Activated CD8-positive, alpha-beta memory T cell treated with anti-CD3 and anti-CD28 coated beads, Interleukin-2, amount 50 U/mL, for 24 hours (primary cell): Measurements from ENCODE around the gene SLX9.

Experiments
- DNase-seq: peaks from one replicate; pipeline ENCODE4 v3.0.0-alpha.2; 2020; ENCODE audit errors: extremely low read depth

SLX9 gene

DNA sequence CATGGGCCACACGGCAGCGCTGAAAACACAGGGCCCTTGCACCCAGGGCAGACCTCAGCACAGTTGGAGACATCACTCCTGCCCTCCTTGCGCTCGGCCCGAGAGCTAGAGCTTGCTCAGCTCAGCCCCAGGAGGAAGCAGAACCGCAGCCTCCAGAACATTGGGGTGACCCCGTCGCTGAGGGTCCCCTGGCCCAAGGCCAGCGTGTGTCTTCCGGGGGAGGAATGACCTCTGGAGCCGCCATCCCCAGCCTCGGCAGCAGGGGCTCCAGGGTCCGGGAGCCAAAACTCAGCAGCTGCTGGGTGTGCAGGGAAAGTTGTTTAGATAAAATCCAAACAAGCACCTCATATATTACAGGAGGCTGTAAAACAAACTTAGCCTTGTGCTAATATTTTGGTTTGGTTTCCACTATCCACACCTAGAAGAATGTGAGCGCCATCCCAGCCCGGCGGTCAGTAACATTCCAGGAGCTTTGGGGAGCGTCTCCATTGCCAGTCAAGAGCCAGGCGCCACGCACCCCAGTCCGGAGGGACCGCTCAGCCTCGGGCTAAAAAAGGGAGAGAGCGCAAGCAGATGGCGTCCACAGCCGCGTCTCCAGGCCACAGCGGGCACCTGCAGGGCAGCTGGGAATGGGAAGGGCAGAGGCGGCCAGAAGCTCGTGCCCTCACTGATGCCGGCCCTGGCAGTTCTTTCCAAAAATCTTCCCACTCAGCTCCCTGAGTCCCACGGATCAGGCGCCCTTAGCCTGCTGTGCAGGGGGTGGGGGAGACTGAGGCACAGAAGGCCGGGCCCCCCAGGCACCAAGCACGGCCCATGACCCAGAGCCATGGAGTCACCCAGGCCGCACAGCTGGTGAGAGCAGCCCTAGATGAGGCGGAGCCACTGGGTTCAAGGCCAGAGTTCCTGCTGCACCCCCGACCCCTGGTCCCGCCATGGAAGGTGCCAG, 52.0 kb downstream of the SLX9 start:
- no peak for DNase-seq

DNA sequence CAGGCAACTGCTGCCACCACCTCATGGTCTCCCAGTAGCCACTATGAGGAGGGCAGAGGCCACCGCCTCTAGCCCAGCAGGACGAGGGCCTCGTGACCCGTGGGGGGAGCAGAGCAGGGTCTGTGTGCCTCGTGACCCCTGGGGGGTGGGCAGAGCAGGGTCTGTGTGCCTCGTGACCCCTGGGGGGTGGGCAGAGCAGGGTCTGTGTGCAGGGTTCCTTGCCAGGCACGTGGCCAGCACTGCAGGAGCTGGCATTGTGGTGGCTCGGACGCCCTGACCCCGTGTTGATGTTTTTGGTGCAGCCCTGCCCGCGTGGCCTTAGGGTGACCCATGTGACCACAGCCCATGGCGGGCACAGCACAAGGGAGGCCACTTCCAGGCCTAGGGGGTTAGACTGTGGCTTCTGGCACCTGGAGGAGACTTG, 52.8 kb downstream of the SLX9 start:
- DNase-seq, result no peak

DNA sequence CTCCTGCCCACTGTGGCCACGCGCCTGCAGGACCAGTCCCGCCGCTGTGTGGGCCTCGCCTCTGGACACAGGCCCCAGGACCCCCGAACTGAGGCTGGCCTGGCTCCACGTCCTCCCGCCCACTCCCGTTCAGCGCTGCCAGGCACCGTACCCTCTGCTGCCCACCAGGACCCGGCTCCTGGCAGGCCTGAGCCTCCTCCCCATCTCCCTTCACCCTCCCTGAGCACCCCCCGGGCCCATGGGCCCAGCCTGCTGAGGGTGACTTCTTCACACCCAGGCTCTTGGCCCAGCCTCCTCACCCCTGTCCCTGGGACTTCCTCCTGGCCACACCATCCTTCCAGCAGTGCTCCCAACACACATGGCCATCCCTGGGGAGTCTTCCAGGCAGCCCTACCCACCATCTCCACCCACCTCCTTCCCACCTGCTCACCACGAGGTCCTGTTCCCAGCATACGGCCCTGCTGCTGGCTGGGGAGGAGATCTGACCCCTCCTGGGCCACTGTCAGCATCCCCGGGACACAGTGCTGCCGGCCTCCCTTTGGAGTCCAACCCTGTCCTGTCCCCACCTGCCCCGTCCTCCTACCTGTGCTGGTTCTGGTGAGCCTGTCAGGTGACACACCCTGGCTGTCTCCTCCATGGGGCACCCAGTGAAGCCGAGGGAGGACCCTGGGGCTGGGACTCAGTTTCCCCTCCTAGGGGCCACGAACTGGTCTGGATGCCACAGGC, 53.7 kb downstream of the SLX9 start:
- no peak for DNase-seq

DNA sequence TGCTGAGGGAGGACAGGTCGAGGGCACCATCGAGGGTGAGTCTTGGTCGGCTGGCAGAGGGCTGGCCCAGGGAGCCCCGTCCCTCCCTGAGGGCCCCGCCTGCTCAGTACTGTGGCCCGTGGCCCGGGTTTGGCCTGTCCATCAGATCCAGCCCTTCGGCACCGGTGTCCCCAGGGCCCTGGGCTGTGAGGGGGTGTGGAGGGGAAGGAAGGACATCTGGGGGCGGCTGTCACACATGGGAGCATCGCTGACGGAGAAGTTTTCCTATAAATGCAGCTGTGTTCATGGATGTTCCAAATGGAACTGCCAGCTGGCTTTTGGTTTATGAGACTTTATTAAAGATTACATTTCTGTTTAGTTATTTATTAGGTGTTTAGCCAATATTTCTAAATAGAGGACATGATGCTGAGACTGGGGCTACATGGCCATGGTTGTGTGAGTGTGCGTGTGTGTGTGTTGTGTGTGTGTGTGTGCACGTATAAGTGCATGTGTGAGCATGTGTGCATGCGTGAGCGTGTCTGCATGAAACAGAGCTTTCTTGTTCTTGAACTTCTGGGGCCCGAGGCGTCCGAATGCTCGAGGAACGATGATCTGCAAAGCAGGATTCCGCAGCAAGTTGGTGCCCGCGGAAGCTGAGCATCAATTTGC, 54.3 kb downstream of the SLX9 start:
- no peak for DNase-seq

DNA sequence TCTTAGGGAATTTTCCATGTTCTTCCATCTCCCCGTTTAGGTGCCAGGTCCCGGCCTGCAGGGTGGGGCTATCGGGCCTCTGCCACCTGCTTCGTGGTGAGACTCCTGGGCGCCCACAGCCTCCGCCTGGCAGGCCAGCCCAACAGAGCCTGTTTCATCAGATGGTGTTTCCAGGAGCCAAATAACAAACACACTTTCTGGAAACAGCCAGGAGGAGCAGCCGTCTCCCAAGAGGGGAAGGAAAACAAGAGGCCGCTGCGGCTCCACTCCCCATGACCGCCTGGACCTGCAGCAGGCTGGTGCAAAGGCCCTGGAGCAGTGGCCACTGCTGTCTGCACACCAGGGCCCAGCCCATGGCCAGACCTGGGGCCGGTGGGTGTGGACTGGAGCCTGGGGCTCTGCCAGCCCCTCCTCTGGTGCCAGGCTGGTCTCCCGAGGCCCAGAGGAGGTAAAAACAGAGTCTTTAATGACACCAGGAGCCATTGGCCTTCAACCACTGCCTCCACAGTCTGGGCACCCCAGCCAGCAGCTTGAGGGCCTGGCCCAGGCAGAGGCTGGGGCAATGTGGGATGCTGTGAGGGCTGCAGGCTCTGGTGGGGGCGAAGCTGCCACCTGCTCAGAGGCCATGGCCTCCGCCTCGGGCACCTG, 55.0 kb downstream of the SLX9 start:
- DNase-seq, result no peak

DNA sequence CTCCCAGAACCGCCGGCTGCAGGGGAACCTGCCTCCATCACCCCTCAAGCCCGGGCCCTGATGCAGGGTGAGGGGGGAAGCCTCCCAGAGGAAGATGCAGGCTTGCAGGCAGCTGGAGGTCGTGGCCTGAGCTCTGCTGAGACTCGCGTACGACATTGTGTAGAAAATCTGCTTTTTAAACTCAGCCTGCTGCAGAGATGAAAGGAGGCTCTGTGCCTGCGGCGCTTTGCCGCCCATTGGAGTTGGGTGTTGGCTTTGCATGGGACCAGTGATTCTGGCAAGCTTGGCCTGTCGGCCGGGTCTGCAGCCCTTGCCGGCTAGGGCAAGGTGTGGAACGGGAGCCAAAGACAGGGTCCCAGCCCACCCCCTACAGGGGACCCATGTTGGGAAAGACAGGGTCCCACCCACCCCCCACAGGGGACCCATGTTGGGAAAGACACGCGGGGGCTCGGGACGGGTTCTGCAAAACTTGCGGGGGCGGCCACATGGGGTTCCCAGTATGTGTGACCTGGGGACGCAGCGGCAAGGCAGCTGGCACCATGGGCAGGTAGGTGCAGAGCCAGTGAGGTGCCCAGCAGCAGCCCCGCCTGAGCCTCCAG, 55.6 kb downstream of the SLX9 start:
- DNase-seq, result no peak

DNA sequence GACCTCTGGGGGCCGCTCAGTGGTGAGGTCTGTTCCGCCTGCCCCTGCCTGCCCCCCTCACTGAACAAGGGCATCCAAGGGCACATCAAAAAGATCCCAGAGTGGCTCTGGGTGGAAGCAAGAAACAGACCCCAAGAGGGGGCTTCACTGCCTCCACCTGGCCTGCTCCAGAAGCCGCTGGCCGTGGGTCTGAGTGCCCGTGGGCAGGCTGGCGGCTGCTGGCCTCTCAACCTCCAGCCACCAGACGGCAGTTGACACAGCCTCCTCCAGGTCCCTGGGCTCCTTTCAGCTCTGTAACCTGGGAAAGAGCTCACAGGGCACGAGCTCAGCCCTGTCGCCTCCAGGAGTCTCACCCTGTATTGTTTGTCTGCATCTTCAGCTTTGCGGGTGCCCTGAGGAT, 56.3 kb downstream of the SLX9 start:
- DNase-seq, result no peak

DNA sequence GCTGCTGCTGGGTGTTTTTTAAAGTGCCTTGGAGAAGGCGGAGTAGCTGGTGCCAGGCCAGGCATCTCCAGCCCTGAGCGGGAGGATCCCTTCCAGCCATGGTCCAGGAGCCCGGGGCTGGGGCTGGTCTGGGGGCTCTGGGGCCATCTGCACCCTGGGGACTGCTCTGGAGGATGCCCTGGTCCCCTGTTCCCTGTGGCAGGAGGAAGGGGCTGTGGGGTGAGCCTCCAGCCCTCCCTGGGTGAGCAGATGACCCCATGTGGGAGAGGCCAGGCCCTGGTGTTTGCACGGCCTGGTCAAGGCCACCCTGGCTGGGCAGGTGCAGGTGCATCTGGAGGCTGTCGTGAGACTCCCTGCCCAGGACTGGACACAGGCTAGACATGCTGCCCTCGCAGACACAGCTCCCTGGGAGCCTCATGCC, 56.7 kb downstream of the SLX9 start:
- no peak for DNase-seq

DNA sequence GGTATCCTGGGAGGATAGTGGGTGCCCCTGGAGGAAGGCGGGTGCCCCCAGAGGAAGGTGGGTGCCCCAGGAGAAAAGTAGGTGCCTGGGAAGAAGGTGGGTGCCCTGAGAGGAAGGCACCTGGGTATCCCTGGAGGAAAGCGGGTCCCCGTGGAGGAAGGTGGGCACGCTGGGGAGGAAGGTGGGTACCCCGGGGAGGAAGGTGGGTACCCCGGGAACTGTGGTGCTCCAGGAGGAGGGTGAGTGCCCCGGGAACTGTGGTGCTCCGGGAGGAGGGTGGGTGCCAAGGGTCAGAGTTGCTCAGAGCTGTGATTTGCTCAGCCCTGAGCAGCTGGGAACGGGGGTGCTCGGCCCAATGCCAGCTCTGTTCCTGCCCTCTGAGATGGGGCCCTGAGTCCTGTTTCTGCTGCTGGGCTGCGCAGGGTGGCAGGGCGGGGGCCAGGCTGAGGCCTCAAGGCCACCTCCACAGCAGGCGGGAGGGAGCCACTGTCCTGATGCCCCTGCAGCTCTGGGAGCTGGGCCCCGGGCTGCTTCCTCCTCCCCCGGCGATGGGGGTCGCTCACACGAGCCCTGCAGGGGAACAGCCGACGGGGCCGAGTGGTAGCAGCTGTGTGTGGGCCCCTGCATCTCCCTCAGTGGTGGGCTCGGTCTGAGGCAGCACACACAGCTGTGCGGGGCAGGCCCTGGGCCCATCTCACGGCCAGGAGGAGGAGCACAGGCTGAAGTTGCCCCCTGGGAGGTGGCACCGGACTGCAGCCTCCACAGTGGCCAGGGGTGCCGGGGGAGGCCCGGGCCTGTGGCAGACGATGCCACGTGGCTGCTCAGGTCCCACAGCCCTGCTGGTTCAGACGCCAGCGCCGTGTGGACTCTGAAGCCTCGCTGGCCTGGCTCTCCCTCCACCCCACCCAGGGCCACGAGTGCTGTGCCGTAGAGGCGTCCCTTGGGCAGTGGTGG, 57.4 kb downstream of the SLX9 start:
- no peak for DNase-seq

DNA sequence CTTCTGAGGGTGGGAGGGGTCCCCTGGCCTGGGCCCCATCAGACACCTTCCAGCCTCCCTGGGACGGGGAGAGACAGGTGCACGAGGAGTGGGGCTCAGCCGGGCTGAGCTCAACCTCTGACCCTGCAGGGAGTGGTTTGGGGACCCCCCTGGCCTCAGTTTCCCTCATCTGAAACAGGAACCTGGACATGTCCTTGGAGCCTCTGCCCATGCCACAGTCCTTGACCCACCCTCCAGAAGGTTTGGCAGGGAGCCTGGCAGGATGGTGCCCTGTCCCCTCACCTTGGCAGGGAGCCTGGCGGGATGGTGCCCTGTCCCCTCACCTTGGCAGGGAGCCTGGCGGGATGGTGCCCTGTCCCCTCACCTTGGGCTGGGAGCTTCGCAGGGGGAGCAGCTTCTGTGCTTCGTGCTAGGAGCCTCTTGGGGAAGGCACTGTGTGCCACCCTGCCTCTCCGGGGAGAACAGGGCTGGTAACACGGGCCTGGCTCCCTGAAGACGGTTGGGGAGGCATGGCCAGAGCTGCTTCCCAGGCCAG, 58.3 kb downstream of the SLX9 start:
- no peak for DNase-seq

DNA sequence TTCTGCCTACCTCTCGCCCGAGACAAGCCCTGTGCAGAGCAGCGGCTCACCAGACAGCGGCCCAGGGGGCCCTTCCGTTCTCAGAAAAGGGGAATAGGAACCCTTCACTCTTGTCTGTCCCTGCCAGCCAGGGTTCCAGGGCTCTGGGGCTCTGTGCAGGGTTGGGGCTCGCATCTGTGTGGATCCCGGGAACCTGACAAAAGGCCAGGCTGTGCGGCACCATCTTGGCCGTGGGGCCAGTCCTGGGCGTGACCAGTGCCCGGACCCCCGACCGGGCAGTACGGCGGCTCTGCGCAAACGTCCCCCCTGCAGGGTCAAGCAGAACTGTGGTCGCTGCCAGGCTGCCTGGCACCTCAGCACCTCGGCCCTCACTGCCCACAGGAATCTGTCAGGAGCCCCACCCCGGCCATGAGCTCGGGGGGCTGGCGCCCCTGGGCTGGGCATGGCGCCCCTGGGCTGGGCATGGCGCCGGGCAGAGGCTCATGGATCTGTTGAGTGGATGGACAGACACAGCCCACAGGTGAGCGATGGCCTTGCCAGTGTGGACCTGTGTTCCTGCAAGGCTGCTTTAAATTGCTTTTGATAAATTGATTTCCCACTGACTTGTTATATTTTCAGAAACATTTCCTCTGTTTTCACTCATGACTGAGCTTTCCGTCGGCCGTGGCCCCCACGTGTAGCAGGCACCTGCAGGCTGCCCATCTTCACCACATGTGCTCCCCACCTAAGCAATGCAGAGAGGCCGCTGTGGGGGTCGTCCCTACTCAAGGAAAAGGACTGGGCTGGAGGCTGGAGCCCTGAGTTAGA, 59.0 kb downstream of the SLX9 start:
- DNase-seq, result no peak

DNA sequence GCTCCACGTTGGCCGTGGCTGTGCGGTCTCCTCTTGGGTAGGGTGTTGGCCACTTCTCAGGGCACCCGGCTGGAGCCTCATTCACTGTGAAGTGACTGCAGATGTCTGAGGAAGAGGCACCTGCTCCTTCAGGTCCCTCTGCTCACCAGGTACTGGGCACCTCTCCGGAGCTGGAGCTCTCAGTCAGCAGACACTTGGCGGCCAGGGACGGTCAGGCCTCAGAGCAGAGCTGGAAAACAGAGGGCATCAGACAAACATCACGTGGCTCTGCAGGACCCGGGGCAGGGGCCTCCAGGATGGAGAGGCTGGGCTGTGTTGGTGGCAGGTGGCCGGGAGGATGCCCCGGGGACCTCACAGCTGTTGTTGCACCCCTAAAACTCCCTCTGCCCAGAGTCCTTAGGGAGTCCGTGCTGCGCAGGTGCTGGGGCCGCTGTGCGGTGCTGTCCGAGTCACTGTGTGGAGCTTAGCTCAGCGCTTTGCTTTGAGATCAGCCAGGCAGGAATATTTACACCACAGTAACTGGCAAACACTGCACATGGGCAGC, 59.7 kb downstream of the SLX9 start:
- DNase-seq, result no peak

DNA sequence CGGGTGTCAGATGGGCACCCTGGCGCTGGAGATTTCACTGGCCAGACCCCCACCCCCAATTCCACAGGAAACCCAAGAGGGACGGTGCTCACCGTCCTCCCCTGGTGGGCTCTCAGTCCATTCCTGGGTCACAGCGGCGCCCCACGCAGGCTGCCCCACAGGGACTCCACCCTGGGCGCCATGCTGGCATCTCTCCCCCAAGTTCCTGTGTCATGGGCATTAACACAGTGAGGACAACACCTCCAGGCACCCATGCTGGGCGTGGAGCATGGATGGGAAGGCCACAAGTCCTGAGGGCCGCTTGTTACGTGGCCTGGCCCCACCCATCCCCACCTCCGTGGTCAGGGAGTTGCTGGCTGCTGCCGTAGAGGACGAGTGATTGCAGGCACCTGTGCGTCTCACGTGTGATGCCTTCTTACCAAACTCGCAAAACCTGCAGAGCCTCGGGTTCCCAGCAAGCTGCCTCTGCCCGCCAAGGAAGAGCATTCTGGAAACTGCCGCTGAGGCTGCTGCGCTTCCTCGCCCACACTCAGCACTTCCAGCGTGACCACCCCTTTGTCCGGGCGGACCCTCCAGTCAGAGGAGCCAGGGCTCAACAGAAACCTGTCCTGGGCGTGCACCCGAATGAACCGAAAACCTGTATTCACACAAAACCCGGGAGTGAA, 60.3 kb downstream of the SLX9 start:
- DNase-seq, result no peak

DNA sequence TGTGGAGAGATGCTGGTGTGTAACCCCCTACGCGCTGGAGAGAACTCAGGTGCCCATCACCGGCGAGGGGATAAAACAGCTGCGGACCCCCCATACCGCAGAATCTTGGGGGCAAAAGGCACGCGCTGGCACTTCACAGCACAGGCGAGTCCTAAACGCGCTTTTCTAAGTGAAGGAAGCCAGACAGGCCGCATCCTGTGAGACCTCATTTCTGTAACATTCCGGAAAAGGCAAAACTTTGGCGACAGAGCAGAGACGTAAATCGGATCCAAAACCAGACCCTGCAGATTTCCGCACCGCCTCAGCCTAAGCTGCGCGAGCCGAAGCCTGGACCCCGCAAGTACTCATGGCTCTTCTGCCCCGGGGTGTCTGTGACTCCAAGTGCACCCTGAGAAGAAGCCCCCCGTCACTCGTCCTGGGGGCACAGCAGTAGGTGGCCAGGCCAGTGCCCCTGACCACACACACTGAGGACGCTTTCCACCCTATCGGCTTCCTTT, 60.9 kb downstream of the SLX9 start:
- DNase-seq, result no peak

DNA sequence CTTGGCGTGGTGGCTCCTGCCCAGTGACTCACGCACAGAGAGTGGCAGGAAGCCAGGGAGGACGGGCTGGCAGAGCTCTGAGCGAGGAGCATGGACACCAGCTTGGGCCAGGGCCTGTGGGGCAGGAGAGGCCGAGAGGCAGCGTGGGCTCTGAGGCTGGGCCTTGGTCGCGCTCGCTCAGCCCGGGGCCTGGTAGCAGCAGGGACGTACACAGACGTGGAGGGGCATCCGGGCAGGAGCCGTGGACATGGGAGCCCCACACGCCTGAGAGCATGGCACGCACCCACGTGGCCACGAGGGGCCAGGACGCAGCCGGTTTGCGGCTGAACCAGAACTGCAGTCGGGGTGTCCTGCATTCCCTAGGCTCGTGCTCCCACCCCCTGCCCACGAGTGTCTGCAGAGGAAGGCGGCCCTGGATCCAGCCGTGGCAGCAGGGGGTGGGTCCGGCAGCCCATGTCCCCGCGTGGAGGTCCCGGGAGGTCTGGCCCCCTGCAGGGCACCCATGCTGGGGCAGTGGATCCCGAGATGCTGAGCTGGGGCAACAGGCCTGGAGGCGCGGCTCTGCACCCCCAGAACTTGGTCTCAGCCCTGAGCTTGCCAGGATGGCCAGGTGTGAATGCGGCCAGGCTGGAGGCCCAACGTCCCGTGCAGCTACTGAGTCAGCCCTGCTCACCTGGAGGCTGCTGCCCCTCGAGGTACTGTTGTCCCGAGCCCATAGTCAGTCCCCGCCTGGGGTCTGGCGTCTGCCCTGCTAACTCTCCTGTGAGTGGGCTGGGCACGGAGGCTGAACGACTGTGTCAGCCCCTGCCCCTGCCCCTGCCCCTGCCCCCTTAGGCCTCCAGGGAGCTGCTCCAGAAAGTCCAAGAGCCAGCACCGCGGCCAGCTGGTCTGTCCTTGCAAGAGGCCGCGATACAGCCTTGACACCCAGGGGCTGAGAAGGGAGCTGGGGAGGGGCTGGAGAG, 61.6 kb downstream of the SLX9 start:
- DNase-seq, result no peak

DNA sequence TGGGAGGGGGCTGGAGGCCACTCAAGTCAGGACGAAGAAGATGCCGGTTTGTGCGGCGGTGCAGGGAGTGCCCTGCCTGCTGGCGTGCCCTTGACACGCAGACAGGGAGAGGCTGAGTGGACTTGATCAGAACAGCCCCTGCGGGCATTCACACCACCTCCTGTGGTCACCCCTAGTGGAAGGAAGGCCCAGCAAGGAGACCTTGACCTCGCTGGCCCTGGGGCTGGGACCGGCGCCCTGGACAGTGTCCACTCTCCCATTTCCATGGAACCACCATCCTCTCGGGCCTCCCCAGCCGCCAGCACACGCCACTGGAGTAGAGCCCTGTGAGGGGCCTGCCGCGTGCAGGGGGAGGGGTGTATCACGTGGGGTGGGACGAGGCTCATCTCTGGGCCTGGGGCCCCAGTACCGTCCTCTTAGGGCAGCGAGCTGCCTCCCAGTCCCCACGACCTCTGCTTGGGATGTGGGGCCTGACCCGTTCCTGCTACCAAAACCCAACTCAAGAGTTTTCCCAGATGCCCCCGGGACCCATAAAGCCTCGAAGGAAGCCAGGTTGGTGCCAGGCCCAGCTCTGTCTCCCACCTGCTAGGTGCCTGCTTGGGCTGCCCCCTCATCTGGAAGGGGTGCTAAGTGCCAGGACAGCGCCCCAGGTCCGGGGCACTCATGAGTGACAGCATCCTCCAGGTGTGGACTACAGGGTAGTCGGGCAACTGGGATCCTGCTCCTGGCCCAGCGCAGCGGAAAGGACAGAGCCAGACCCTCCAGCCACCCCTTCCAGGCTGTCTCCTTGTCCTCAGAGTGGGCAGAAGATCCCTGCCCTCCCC, 62.8 kb downstream of the SLX9 start:
- DNase-seq, result no peak
